Loucy (cell line): ENCODE data around the gene S100A3.

Experiments
- H2AFZ ChIP-seq: fragments of 200-600 bp; sonication (generic); 2 replicates; pipeline ENCODE4 v1.6.0; 2016; ENCODE audit warnings: antibody characterized with exemption, mild to moderate bottlenecking, low read length, moderate library complexity
- H3F3A ChIP-seq: fragments of 200-600 bp; 2 replicates; pipeline ENCODE4 v1.6.0; 2016; ENCODE audit warnings: antibody characterized with exemption, low read depth, mild to moderate bottlenecking
- H3K27me3 ChIP-seq: fragments of 200-600 bp; sonication (generic); 2 replicates; pipeline ENCODE4 v1.6.1; 2014; ENCODE audit warnings: low read length, mild to moderate bottlenecking; ENCODE audit not compliant: insufficient read depth, poor library complexity, severe bottlenecking
- H3K36me3 ChIP-seq: fragments of 200-600 bp; sonication (generic); 2 replicates; pipeline ENCODE4 v1.6.1; 2016; ENCODE audit warnings: low read length; ENCODE audit not compliant: insufficient read depth
- H3K4me1 ChIP-seq: fragments of 200-600 bp; sonication (generic); 2 replicates; pipeline ENCODE4 v1.5.1; 2014; ENCODE audit warnings: low read length, mild to moderate bottlenecking; ENCODE audit not compliant: insufficient read depth, poor library complexity, severe bottlenecking
- H3K4me2 ChIP-seq: fragments of 200-600 bp; sonication (generic); 2 replicates; pipeline ENCODE4 v1.6.0; 2014; ENCODE audit warnings: antibody characterized with exemption, low read length, low read depth, mild to moderate bottlenecking; ENCODE audit not compliant: poor library complexity, severe bottlenecking
- H3K4me3 ChIP-seq: fragments of 200-600 bp; sonication (generic); 2 replicates; pipeline ENCODE4 v1.5.1; 2014; ENCODE audit warnings: low read length, mild to moderate bottlenecking, mixed read lengths; ENCODE audit not compliant: poor library complexity, severe bottlenecking
- H3K79me2 ChIP-seq: fragments of 200-600 bp; sonication (generic); 2 replicates; pipeline ENCODE4 v1.6.1; 2014; ENCODE audit warnings: low read length; ENCODE audit not compliant: insufficient read depth
- H3K9ac ChIP-seq: fragments of 200-600 bp; sonication (generic); 2 replicates; pipeline ENCODE4 v1.6.0; 2014; ENCODE audit warnings: mild to moderate bottlenecking, low read depth, low read length, moderate library complexity; ENCODE audit not compliant: poor library complexity, severe bottlenecking
- H3K9me2 ChIP-seq: fragments of 200-600 bp; sonication (generic); replicated peaks from 2 replicates; pipeline ENCODE4 v1.6.1; 2016; ENCODE audit warnings: low read depth, low read length, mixed read lengths
- H3K9me3 ChIP-seq: fragments of 200-600 bp; sonication (generic); 2 replicates; pipeline ENCODE4 v1.6.1; 2014; ENCODE audit warnings: mild to moderate bottlenecking, antibody characterized with exemption, low read length, low read depth; ENCODE audit not compliant: insufficient read depth
- H4K20me1 ChIP-seq: fragments of 200-600 bp; sonication (generic); 2 replicates; pipeline ENCODE4 v1.6.0; 2014; ENCODE audit warnings: antibody characterized with exemption, low read length, mild to moderate bottlenecking; ENCODE audit not compliant: insufficient read depth, poor library complexity, severe bottlenecking
- CTCF ChIP-seq: fragments of 200-600 bp; sonication (generic); conservative IDR thresholded peaks from 2 replicates; pipeline ENCODE4 v1.5.1; 2014; ENCODE audit warnings: mild to moderate bottlenecking, antibody characterized with exemption, low read length
- EZH2phosphoT487 ChIP-seq: fragments of 200-600 bp; IDR thresholded peaks from 2 replicates; pipeline ENCODE4 v1.6.1; 2018; ENCODE audit warnings: antibody characterized with exemption, mild to moderate bottlenecking, moderate library complexity, borderline replicate concordance

S100A3 gene

GRCh38 chr1:153519242-153519641 is 29.8 kb downstream of the S100A3 start:
- Histone ChIP-seq H4K20me1 (no peaks in the 10 kb centered on the region), H3K79me2 (no peaks in the 10 kb centered on the region), H3K4me2 (no peak overlapping the region), H3K27me3 (no peaks in the 10 kb centered on the region), H3K4me3 (no peak overlapping the region), H2AFZ (no peak overlapping the region), H3K4me1 (peaks cover 12% of the 10 kb centered on the region), H3K9ac (no peak overlapping the region), H3K9me2 (no peaks in the 10 kb centered on the region), H3K36me3 (no peaks in the 10 kb centered on the region), H3F3A (no peaks in the 10 kb centered on the region), H3K9me3 (no peaks in the 10 kb centered on the region)
- no peak for TF ChIP-seq CTCF
- no peak for TF ChIP-seq EZH2phosphoT487

DNA sequence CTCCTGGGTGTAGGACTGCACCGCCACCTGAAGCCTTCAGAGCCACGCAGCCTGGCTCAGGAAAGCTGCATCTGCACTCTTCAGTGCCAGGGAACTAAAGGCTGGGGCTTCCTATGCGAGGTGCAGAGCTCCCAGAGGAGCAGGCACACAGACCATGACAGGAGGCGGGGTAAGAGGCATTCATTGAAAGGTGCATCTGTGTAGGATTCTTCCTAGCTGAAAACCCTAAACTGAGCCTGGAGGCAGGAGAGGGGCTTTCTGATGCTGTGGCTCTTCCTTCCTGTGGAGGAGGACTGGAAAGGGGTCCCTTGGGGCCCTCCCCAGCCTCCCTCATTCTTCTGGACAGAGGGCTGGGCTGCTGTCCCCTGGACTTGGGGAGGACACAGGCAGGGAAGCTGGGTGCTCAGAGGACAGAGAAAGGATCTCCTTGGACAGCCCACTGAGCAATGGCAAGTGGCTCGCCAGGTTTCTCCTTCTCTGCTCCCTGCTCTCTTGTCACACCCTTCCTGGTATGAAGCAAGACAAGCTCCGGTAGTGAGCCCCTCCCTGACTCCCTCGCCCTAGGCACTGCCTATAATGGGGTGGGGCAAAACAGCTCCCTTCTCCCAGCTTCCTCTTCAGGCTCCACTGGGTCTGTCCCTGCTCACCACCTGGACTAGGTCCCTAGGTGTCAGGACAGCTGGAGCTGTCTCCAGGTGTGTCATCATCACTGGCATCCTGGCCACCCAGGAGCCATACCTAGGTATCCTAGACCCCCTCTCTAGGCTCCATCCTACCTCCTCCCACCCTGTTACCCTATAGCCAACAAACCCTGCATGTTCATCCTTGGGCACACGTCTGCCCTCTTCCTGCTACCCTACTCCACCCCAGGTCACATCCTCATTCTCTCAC is 33.3 kb downstream of the S100A3 start:
- H3K27me3 ChIP-seq = no peaks in the 10 kb centered on the region
- H3K4me3 ChIP-seq = no peak overlapping the region
- peak overlapping the region; percentile 4 for H3K9ac ChIP-seq
- H3K9me3 ChIP-seq = no peaks in the 10 kb centered on the region
- H3K4me2 ChIP-seq = no peak overlapping the region
- no peaks in the 10 kb centered on the region for H3K9me2 ChIP-seq
- H3K36me3 ChIP-seq = no peaks in the 10 kb centered on the region
- peaks cover 24% of the 10 kb centered on the region for H3K4me1 ChIP-seq
- no peaks in the 10 kb centered on the region for H3K79me2 ChIP-seq
- no peaks in the 10 kb centered on the region for H3F3A ChIP-seq
- H2AFZ ChIP-seq = peak overlapping the region; percentile 22; the same call in 1 of the 2 replicates
- H4K20me1 ChIP-seq = no peaks in the 10 kb centered on the region
- TF ChIP-seq CTCF = no peak
- TF ChIP-seq EZH2phosphoT487 = no peak

GRCh38 chr1:153513666-153514065 is 35.4 kb downstream of the S100A3 start:
- Histone ChIP-seq H3K79me2 (no peaks in the 10 kb centered on the region), H3K4me3 (no peak overlapping the region), H3K9me3 (no peaks in the 10 kb centered on the region), H3F3A (no peaks in the 10 kb centered on the region), H2AFZ (no peak overlapping the region), H3K9me2 (no peaks in the 10 kb centered on the region), H3K4me2 (no peak overlapping the region), H4K20me1 (no peaks in the 10 kb centered on the region), H3K27me3 (no peaks in the 10 kb centered on the region), H3K4me1 (peaks cover 23% of the 10 kb centered on the region), H3K9ac (no peak overlapping the region), H3K36me3 (no peaks in the 10 kb centered on the region)
- TF ChIP-seq EZH2phosphoT487 (no peak), CTCF (no peak)
